K562 (cell line): ENCODE measurements around the gene OBSCN.
"Not testable (repeated sequence)": the region's sequence is repeated elsewhere in the genome, so short reads cannot be mapped to it uniquely, and the experiment has no call there.

Experiments
- POLR2AphosphoS5 ChIP-seq: IDR thresholded peaks from 2 replicates; pipeline ENCODE4 v1.6.1; 2011; ENCODE audit warnings: mild to moderate bottlenecking, low read depth, low read length, moderate library complexity; ENCODE audit not compliant: control insufficient read depth, insufficient read depth
- SP1 ChIP-seq: sonication (generic); formaldehyde crosslinking; IDR thresholded peaks from 2 replicates; pipeline ENCODE4 v1.8.1; 2022; ENCODE audit warnings: mild to moderate bottlenecking, missing genetic modification reagents
- STAT5B ChIP-seq: fragments of 250-450 bp; sonication (Bioruptor Pico); IDR thresholded peaks from 2 replicates; pipeline ENCODE4 v1.8.0; 2021; ENCODE audit warnings: mild to moderate bottlenecking, inconsistent platforms
- YBX1 ChIP-seq: fragments of 450-650 bp; IDR thresholded peaks from 2 replicates; pipeline ENCODE4 v1.7.1; 2016; ENCODE audit warnings: mild to moderate bottlenecking
- ZNF124 ChIP-seq: sonication (generic); formaldehyde crosslinking; IDR thresholded peaks from 2 replicates; pipeline ENCODE4 v1.8.1; 2022; ENCODE audit warnings: missing genetic modification reagents

- TF ChIP-seq ZNF124; POLR2AphosphoS5; SP1 (CRISPR knock-in tag); STAT5B (CRISPR knock-in tag); YBX1: not testable (repeated sequence)
These were observed 13.3 kb downstream of the OBSCN start for GRCh38 chr1:228221097-228221496.
